Stimulated activated CD8-positive, alpha-beta memory T cell treated with anti-CD3 and anti-CD28 coated beads, Interleukin-4, amount 100 ng/mL, for 24 hours (primary cell): ENCODE data around the gene TBC1D22A.

Experiments used
- DNase-seq: peaks from one replicate; pipeline ENCODE4 v3.0.0-alpha.2; 2020; ENCODE audit warnings: low read depth

Gene TBC1D22A

DNA sequence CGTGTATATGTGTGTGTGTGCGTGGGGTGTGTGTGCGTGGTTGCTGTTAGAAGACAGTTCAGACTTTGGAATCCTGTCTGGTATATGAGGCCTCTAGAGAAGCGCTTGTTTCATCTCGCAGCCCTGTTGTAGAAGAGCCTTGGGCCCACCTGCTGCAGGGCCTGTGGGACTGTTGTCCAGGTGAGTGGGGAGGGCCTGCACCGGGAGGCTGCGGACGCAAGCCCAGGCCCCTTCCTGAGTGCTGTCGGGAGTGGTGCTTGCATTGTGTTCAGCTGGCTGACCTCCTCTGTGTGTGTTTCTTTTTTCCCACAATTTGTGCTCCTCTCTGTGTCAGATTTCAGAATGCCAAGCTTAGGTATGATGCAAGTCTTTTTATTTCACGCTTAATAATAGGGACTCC lies 128.4 kb downstream of the TBC1D22A start:
- DNase-seq = no peak

DNA sequence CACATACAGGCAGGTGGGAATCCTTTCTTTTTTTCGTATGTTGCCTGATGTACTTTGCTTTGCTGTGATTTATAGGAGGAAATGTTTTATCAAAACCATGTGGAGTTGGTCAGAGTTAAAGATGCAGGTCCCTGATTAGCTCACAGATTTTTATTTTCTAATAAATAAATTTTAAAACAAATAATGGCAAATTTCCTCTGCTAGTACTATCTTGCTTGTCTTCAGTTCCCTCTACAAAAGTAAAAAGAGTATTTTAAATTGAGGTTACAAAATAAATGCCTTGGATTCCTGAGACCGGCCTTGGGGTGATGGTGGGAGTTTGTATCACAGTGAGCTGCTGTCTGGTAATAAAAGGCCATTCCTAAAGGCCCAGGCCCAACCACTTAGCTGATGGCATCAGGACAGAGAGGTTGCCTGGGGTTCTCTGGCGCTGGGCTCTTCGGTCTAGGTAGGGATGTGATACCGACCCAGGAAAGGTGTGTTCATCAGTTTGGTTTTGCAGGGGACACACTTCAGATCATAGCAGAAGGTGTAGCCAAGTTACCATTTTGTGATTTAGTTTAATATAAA lies 129.0 kb downstream of the TBC1D22A start:
- DNase-seq = no peak

DNA sequence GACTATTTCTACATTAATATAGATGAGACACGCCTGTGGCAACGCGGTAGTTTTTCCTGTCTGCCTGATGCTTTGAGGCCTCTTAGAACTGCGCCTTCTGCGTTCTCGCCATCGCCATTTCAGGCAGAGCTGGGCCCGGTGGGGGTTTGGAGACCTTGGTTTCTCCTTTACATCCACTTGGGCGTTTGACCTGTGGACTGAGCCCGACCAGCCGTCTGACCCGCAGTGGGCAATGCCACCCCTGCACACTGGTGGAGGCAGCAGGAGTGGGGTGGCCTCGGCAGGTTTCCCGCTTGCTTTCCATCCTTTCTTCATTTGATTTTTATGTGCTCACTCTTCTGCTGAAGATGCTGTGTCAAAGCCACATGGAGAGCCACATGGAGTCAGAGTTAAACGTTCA lies 130.4 kb downstream of the TBC1D22A start:
- no peak for DNase-seq

DNA sequence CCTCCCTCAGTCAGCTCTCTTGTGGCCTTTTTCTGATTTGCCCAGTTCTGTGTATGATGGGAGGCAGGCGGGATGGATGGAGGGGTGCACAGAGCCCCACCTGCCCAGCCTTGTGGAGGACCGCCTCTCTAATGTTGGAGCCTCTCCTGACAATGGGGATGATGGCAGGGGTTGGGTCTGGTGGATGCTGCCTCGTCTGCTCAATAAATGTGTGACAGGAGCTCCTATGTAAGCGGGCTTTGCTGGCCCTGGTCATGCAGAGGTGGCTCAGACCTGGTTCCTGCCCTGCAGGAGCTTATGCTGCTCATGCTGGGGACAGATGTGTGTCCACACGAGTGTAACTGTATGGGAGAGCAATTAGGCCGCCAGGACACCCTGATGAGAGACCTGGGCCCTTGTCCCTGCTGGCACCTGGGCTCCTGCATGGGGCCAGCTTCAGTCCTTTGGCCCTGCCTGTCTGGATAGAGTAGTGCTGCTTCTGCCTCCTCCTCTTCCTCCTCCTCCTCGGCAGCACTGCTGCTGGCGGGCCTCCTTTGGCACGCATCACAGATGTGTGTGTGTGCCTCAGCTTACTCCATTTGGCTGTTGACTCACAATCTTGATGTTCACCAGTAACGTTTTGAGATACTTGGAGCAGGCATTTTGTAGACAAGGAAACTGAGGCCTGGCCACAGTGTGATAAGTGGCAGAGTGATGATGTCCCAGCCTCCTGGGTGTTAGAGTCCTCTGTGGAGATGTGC lies 131.0 kb downstream of the TBC1D22A start:
- no peak for DNase-seq

DNA sequence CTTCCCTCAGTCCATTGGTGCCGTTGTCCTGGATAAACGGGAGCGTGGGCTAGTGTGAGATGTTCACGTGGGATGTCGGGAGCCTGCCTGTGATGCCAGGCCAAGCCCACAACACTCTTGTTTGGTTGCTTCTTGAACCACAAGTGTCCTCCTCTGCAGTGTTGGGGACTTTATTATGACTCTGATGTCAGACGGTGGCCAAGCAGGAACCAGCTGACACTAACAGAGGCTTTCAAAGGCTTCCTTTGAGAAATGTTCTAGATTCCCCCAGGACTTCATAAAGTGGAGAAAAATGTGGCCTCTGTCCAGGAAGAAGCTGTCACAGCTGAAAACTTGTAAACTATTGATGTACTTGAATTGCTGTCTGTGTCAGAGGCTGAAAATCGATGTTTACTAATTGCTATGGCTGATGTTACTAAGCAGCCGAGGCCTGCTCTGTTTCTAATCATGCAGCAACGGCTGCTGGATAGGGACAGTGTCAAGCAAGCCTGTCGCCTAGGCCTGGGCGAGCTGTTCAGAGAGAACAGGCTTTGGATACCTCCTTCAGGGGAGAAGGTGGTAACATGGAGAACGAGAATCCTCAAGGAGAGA lies 131.7 kb downstream of the TBC1D22A start:
- no peak for DNase-seq

DNA sequence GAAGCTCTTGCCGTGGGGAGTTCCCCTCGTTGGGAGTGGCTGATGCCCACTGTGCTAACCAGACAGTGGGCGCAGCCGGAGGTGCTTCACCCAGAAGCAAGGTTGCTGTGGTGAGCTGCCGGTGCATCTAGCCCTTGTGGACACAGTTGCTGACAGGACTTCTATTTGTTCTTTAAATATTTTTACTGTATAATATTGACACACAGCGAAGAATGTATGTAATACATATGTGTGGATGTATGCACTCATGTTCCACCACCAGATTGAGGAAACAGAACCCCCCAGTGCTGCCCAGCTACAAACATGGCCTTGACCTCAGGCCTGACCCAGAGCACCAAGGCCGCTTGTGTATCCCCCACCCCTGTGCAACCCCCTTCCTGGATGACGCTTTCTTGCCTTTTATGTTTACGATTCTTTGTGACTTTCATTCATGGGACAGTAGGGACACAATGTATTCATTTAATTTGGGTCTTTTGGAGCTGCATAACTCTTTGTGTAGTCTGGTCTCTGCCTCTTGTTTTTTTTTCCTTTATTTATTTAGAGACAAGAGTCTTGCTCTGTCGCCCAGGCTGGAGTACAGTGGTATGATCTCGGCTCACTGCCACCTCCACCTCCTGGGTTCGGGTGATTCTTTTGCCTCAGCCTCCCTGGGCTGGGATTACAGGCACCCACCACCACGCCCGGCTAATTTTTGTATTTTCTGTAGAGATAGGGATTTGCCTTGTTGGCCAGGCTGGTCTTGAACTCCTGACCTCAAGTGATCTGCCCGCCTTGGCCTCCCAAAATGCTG lies 132.6 kb downstream of the TBC1D22A start:
- DNase-seq = no peak

DNA sequence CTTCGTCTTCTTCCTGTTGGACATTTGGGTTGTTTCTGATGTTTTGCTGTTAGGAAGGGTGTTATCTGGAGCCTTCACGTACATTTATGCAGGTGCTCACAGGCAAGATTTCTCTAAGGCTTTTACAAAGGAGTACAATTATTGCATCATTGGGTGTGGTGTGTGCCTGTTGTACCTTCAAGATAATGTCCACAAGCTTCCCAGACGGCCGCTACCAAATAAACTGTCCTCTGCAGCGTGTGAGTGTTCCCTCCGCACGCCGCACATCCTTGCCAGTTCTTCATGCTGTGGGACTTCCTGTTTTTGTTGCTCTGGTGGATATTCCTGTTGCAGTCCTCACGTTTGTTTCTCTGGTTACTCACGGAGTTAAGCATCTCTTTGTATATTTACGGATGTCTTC lies 133.3 kb downstream of the TBC1D22A start:
- DNase-seq = no peak

DNA sequence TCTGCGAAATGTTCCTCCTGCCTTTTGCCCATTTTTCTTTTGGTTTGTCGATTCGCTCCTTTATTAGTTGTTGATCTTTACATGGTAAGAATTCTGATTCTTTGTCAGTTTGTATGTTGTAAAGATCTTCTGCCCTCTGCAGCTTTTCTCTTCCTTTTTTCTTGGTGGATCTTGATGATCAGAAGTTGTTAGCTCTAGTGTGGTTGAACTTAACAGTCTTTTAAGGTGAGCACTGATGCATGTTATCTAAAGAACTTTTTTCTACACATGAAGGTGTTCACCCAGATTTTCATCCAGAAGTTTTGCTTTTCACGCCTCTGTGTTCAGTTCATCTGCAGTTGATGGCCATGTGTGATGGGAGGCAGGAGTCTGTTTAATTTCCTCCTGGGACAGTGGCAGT lies 133.7 kb downstream of the TBC1D22A start:
- no peak for DNase-seq

DNA sequence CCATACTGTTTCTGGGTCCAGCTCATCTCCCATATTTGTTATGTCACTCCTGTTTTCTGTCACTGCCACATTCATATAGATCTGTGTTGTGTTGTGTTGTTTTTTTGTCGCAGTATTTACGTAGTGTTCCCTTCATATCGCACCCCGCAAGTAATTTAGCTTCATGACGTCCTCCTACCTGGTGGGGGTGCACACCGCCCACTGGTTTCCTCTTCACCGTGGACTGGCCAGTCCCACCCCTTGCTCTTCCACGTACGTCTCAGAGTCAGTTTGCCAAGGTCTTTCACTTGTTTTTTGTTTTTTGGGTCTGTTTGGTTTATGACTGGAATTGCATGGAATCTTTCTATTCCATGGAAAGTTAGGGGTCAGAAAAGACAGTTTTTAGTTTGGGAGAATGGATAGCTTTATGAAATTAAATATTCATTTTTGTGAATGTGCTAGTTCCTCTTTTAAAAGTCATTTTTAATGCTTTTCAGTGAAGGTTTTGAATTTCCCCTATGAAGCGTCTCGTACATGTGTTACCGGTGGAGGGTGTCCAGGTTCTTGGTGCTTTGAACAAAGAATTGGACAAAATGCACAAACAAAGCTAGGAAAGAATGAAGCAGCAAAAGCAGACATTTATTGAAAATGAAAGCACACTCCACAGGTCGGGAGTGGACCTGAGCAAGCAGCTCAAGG lies 134.3 kb downstream of the TBC1D22A start:
- no peak for DNase-seq

DNA sequence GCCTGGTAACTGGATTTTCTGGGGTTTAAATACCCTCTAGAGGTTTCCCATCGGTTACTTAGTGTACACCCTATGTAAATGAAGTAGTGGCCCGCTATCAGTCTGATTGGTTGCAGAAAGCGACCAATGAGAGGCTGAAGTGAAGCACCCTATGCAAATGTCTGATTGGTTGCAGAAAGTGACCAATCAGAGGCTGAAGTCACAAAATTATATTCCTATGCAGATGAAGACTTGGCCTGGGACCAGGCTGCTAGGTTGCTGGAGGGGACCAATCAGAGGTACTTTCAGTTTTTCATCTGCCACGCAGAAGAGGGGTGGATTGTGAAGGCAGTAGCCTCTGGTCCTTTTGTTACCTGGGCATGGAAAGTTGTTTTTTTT lies 134.8 kb downstream of the TBC1D22A start:
- no peak for DNase-seq

DNA sequence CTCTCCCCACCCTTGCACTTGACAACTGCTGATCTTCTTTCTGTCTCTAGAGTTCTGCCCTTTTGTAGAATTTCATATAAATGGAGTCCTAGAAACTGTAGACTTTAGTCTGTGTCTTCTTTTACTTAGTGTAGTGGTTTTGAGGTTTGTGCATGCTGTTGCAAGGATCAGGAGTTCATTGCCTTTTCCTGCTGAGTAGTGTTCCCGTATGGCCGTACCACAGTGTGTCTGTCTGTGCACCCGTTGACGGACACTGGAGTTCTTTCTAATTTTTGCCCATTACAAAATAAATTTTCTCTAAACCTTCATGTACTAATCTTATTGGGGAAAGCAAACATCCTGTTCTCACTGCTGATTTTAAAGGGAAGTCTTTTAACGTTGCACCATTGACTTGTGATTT lies 138.1 kb downstream of the TBC1D22A start:
- no peak for DNase-seq

DNA sequence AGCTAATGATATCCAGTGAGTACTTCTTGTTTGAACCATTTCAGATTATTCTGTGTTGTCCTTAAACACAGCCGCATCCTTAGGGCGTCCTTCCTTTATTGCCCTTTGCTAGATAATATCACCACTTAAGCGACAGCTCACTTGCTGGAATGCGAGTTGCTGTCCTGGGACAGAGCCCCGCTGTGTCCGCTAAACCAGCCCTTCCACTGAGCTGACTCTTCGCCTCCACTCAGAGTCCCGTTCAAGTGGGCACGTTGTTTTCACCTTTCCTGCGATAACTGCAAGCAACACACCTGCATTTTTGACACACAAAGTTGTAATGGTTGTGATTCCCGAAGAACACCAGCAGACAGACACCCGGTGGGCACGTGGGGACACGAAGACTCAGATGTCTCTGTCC lies 140.0 kb downstream of the TBC1D22A start:
- DNase-seq = no peak

DNA sequence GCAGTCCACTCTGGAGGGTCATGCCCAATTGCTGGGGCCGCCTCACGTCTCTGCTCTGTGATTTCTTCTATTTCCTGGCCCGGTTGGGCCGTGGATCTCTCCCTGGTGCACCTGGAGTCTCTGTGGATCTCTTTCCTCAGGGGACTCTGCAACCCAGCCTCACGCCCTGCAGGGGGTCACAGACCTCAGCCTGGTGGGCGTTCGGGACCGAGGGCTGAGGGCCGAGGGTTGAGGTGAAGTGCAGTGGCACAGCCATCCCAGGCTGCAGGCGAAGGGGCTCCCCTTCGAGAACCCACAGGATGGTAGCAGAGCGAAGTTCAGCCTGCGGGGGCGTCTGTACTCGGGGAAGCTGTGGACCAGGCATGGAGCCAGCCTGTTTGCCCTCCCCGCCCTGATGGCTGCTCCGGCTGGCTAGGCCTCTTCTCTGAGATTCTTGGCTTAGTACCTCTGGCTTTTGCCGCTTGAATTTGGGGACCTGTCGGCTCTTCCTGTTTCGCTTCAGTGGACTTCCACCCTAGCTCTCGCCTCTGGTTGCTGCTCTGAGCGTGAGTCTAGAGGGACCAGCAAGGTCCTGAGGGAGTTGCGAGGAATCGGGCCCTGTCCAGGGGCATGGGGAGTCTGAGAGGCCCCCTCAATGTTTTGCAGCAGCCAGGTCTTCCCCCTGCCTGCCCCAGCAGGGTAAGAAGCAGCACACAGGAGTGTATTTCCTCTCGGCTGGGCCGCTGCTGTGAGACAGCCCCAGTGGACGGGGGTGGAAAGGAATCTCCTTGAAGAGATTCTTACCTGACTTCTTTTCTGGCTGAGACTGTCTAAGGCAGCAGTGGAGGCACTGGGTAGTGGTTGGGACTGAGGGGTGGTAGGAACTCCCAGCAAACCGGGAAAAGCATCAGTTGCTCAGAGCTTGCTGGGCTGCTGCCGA lies 140.8 kb downstream of the TBC1D22A start:
- no peak for DNase-seq

DNA sequence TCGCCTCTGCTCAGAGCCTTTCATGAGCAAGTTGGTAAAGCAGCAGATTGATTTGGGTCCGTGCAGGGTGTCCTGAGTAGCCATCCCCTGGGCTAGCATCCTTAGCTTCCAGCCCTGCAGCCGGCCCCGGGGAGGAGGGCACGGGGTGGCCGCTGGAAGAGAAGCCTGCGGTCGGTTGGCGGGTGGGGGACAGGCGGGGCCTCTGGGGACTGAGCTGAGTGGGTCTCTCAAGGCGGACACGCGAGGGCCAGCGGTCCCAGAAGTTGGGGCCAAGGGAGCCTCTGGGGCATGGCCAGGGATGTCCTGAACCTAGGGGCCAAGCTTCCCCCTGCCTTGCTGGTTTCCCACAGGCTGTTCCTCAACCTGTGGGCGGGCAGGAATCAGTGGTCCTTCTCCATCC lies 143.0 kb downstream of the TBC1D22A start:
- no peak for DNase-seq

DNA sequence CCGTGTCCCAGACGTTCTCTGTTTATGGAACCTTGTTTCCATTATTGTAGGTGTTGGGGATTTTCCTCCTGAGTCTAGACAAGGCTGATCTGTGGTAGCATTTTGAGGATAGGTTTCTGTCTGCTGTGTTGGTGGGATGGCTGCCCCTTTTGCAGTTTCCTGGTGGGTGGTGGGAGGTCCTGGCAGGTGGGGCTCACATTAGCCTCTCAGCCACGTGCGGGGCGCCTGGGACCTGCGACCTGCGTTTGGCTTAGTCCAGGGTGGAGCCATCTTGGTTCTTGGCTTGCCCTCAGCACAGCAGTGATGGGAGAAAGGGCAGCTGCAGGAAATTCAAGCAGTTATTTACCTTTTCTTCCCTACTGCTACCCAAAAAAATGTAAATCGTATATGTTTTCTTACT lies 143.4 kb downstream of the TBC1D22A start:
- no peak for DNase-seq

DNA sequence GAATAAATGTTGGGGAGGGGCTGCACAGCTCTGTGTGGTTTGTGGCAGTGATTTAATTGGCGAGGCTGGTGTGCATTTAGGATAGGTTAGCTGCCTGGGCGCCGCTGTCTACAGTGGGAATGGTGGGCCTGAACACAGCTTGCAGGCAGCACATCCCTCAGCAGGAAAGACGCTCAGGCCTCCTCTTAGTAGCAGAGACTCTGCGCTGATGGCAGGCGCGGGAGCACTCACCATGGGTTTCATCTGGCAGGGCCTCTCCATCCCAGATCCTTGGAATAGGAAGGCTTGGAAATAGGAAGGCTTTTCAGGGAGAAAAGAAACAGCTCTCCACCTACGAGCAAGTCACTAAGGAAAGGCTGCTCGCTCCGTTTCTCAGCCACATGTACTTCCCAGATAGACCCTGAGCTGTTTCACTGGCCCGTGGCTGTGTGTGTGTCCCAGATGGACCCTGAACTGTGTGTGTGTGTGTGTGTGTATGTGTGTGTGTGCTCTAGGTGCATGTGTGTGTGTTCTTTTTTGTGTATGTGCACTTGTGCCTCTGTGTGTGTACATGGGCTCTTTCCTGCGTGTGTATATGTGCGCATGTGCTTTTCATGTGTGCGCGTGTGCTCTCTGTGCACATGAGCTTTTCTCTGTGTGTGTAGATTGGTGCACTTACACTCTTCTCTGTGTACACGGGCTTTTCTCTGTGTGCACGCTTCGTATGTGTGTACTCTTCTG lies 144.0 kb downstream of the TBC1D22A start:
- no peak for DNase-seq

DNA sequence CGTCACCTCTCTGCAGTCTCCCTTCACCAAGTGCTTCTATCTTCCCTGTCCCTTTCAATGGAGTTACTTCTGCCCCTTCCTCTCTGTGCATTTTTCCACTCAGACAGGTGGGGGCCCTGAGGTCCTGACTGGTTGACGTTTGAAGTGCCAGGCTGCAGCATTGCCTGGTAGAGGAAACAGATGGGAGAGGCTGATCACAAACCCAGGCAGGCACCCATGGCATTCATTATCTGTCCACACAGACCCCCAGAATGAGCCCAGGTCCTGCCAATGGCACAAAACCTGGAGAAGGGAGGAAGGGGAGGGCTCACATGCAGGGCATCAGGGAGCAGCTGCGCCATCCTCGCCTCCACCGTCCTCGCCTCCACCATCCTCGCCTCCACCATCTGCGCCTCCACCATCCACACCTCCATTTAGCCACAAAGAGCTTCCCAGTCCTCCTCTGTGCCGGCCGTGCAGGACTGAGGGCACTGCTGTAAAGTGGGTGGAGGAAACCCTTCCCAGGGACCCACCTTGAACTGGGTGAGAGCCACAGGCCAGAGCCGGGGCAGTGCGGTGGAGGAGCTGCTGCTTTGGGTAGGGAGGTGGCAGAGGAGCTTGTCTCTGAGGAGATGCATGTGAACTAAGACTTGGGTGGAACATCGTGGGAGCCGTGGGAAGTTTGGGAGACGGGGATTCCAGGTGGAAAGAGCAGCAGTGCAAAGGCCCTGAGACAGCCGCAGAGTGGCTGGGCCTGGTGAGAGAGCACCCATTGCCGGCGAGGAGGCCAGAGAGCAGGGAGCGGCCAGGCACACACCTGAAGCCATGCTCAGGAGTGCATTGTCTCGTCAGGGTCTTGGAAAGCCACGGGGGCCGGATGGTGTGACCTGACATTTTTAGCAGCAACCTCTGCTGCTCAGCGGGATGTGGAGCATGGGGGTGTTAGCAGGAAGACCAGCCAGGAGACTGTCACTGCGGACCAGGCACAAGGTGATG lies 145.1 kb downstream of the TBC1D22A start:
- DNase-seq = no peak

DNA sequence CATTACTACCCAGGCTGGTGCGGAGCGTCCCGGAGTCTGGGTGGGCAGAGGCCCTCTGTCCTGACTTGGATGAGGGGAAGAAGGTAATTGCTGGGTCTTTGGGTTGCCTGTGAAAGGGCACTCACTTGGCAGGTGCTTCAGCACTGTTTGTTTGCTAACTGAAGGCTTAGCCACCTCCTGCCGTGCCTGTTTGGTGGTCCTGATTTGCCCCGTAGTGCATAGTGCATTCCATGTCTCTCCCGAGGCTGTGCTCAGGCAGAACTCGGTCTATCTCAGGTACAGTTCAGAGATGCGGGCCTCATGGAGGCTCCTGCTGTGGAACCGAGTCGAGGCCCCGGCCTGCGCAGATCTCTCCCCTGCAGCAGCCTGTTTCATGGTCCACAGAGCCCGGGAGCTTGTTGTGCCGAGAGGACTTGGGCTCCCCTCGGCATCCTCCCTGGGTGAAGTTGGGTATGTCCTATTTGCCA lies 146.2 kb downstream of the TBC1D22A start:
- no peak for DNase-seq
